H1 (cell line): ENCODE data around the gene MRM1. TPM values are rescaled to one million over a fixed set of nuclear protein-coding genes. Genes with fewer than 3 reads are reported as not detected.

Experiments
- CTCF ChIA-PET: fragments of 300-600 bp; sonication (Branson Sonifier 250); formaldehyde crosslinking; loops from one replicate; lab custom pipeline; 2021; ENCODE audit not compliant: partially characterized antibody; lab: Charles Lee
- POLR2A ChIA-PET: fragments of 300-600 bp; sonication (Branson Sonifier 250); formaldehyde crosslinking; loops from one replicate; lab custom pipeline; 2021; ENCODE audit warnings: inconsistent platforms; ENCODE audit not compliant: partially characterized antibody; lab: Charles Lee
- DNase-seq, 2 experiments: peaks; one replicate each; pipeline versions ENCODE4 v3.0.0 to v3.0.0-alpha.2; 2010 to 2022; ENCODE audit warnings: low spot score in 2 of 2, low read depth in 1 of 2, mixed read lengths in 1 of 2
- FAIRE-seq: peaks from 2 replicates; lab custom pipeline; 2011; peaks lifted over from hg19 to GRCh38; lab: Jason Lieb, UNC
- H2AFZ ChIP-seq: 2 replicates; pipeline ENCODE4 v1.8.1; 2012; ENCODE audit warnings: low read length, inconsistent platforms
- H2AK5ac ChIP-seq: 2 replicates; pipeline ENCODE4 v1.6.1; 2013; ENCODE audit warnings: low read depth, low read length
- H2BK120ac ChIP-seq: replicated peaks from 2 replicates; pipeline ENCODE3; 2013; ENCODE audit warnings: low read depth, low read length, inconsistent platforms
- H2BK12ac ChIP-seq: 2 replicates; pipeline ENCODE4 v1.6.1; 2013; ENCODE audit warnings: low read depth, low read length
- H2BK15ac ChIP-seq: 2 replicates; pipeline ENCODE4 v1.6.1; 2013; ENCODE audit warnings: low read length
- H2BK20ac ChIP-seq: 2 replicates; pipeline ENCODE4 v1.6.1; 2013; ENCODE audit warnings: low read length
- H2BK5ac ChIP-seq: 2 replicates; pipeline ENCODE4 v1.6.1; 2013; ENCODE audit warnings: low read depth, low read length
- H3K14ac ChIP-seq: 2 replicates; pipeline ENCODE4 v1.6.1; 2013; ENCODE audit warnings: inconsistent platforms; ENCODE audit not compliant: insufficient read length
- H3K18ac ChIP-seq: 2 replicates; pipeline ENCODE4 v1.6.1; 2013; ENCODE audit warnings: low read length; ENCODE audit errors: extremely low read depth
- H3K23ac ChIP-seq: 2 replicates; pipeline ENCODE4 v1.6.1; 2013; ENCODE audit warnings: inconsistent platforms; ENCODE audit not compliant: insufficient read length
- H3K23me2 ChIP-seq: 2 replicates; pipeline ENCODE4 v1.6.1; 2013; ENCODE audit warnings: low read depth, low read length
- H3K27ac ChIP-seq: 2 replicates; pipeline ENCODE4 v1.6.1; 2011; ENCODE audit warnings: low read depth, low read length, inconsistent platforms
- H3K27me3 ChIP-seq, 4 experiments: replicated peaks in 1 of 4; 1 replicate in 1 of 4; 2 replicates in 3 of 4; pipeline versions ENCODE4 v1.6.1 to v1.8.1; 2011 to 2013; ENCODE audit warnings: low read length in 3 of 4, mild to moderate bottlenecking in 3 of 4, inconsistent platforms in 2 of 4, mixed read lengths in 2 of 4, moderate library complexity in 1 of 4; ENCODE audit not compliant: control insufficient read depth in 3 of 4, insufficient read depth in 3 of 4; ENCODE audit errors: extremely low read depth in 1 of 4
- H3K36me3 ChIP-seq, 4 experiments: 2 replicates each; pipeline versions ENCODE4 v1.6.1 to v1.8.1; 2011 to 2013; ENCODE audit warnings: mild to moderate bottlenecking in 4 of 4, low read length in 3 of 4, moderate library complexity in 2 of 4, control low read depth in 1 of 4, inconsistent platforms in 1 of 4; ENCODE audit not compliant: insufficient read depth in 4 of 4, control insufficient read depth in 2 of 4
- H3K4ac ChIP-seq: replicated peaks from 2 replicates; pipeline ENCODE3; 2013; ENCODE audit warnings: low read length, low read depth, mixed read lengths, inconsistent platforms; ENCODE audit not compliant: insufficient read length
- H3K4me1 ChIP-seq, 4 experiments: replicated peaks in 1 of 4; 1 replicate in 1 of 4; 2 replicates in 3 of 4; pipeline versions ENCODE4 v1.6.1 to v1.8.1; 2011 to 2013; ENCODE audit warnings: low read length in 3 of 4, inconsistent platforms in 2 of 4, mixed read lengths in 1 of 4; ENCODE audit not compliant: insufficient read depth in 4 of 4, control insufficient read depth in 3 of 4
- H3K4me2 ChIP-seq, 2 experiments: 2 replicates each; pipeline versions ENCODE4 v1.6.1 to v1.8.1; 2011 to 2013; ENCODE audit warnings: low read depth in 2 of 2, low read length in 2 of 2, control low read depth in 1 of 2, inconsistent platforms in 1 of 2, mild to moderate bottlenecking in 1 of 2; ENCODE audit not compliant: insufficient read depth in 1 of 2
- H3K4me3 ChIP-seq, 4 experiments: fragments of 200-600, 300-600 bp in 1 of 4; sonication (generic), shearing (Covaris generic), sonication (Bioruptor Twin) in 1 of 4; 2 replicates each; pipeline versions ENCODE4 v1.5.1 to v1.8.1; 2011 to 2016; ENCODE audit warnings: low read length in 4 of 4, low read depth in 3 of 4, control low read depth in 2 of 4, inconsistent platforms in 2 of 4, mild to moderate bottlenecking in 2 of 4, mixed read lengths in 1 of 4, moderate library complexity in 1 of 4; ENCODE audit not compliant: insufficient read depth in 2 of 4; ENCODE audit errors: extremely low read depth in 1 of 4
- H3K56ac ChIP-seq: replicated peaks from 2 replicates; pipeline ENCODE3; 2013; ENCODE audit warnings: low read depth, mild to moderate bottlenecking, mixed read lengths, low read length, inconsistent platforms; ENCODE audit not compliant: insufficient read length
- H3K79me1 ChIP-seq: 2 replicates; pipeline ENCODE4 v1.6.1; 2013; ENCODE audit warnings: low read depth, low read length, control low read depth
- H3K79me2 ChIP-seq, 2 experiments: 2 replicates each; pipeline versions ENCODE4 v1.6.1 to v1.8.1; 2012 to 2013; ENCODE audit warnings: low read length in 2 of 2, mild to moderate bottlenecking in 2 of 2, inconsistent platforms in 1 of 2; ENCODE audit not compliant: insufficient read depth in 2 of 2, control insufficient read depth in 1 of 2
- H3K9ac ChIP-seq, 4 experiments: replicated peaks in 1 of 4; 1 replicate in 1 of 4; 2 replicates in 3 of 4; pipeline versions ENCODE4 v1.6.1 to v1.8.1; 2011 to 2013; ENCODE audit warnings: low read depth in 3 of 4, low read length in 3 of 4, control low read depth in 2 of 4, mild to moderate bottlenecking in 2 of 4, moderate library complexity in 2 of 4, inconsistent platforms in 1 of 4; ENCODE audit errors: extremely low read depth in 1 of 4
- H3K9me3 ChIP-seq, 2 experiments: 2 replicates each; pipeline versions ENCODE4 v1.6.1 to v1.8.1; 2012 to 2013; ENCODE audit warnings: mild to moderate bottlenecking in 2 of 2, moderate library complexity in 2 of 2, control low read depth in 1 of 2, inconsistent platforms in 1 of 2, low read depth in 1 of 2, low read length in 1 of 2, mixed read lengths in 1 of 2; ENCODE audit not compliant: insufficient read depth in 2 of 2
- H4K20me1 ChIP-seq, 2 experiments: replicated peaks in 1 of 2; 2 replicates each; pipeline versions ENCODE3 to v1.8.1; 2011 to 2013; ENCODE audit warnings: inconsistent platforms in 2 of 2, low read length in 2 of 2, mild to moderate bottlenecking in 1 of 2; ENCODE audit not compliant: insufficient read depth in 2 of 2, control insufficient read depth in 1 of 2
- H4K5ac ChIP-seq: 2 replicates; pipeline ENCODE4 v1.6.1; 2013; ENCODE audit warnings: low read length, low read depth, mixed read lengths, inconsistent platforms; ENCODE audit not compliant: insufficient read length
- H4K8ac ChIP-seq: 2 replicates; pipeline ENCODE4 v1.8.0; 2013; ENCODE audit warnings: mild to moderate bottlenecking, moderate library complexity, low read length, inconsistent platforms; ENCODE audit not compliant: insufficient read depth; ENCODE audit errors: extremely low read depth
- H4K91ac ChIP-seq: replicated peaks from 2 replicates; pipeline ENCODE3; 2013; ENCODE audit warnings: low read length, mixed read lengths, inconsistent platforms; ENCODE audit not compliant: insufficient read length
- BCL11A ChIP-seq, 2 experiments: IDR thresholded peaks; one replicate each; pipeline ENCODE4 v1.6.1; 2011; ENCODE audit warnings: low read depth in 2 of 2, low read length in 2 of 2, mild to moderate bottlenecking in 2 of 2
- CBX5 ChIP-seq: fragments of 300-800, 300-1000 bp; sonication (generic); IDR thresholded peaks from 2 replicates; pipeline ENCODE4 v1.7.1; 2016; ENCODE audit warnings: antibody characterized with exemption, low read length, low read depth
- CBX8 ChIP-seq: fragments of 300-800, 300-1000 bp; sonication (generic); IDR thresholded peaks from 2 replicates; pipeline ENCODE4 v1.7.1; 2016; ENCODE audit warnings: low read depth, low read length, borderline replicate concordance
- CTBP2 ChIP-seq: IDR thresholded peaks from 2 replicates; pipeline ENCODE4 v1.7.0; 2011; ENCODE audit warnings: borderline replicate concordance, mild to moderate bottlenecking, moderate library complexity, mixed read lengths, low read length; ENCODE audit not compliant: insufficient read depth, insufficient read length
- JUND ChIP-seq: IDR thresholded peaks from 2 replicates; pipeline ENCODE4 v1.6.1; 2011; ENCODE audit warnings: mild to moderate bottlenecking, improper control_type of control experiment, low read length
- KDM5A ChIP-seq: fragments of 200-600 bp; IDR thresholded peaks from 2 replicates; pipeline ENCODE4 v1.7.1; 2012; ENCODE audit warnings: mild to moderate bottlenecking, low read length, inconsistent platforms, mixed read lengths
- NRF1 ChIP-seq: IDR thresholded peaks from 2 replicates; pipeline ENCODE4 v1.6.1; 2011; ENCODE audit warnings: mild to moderate bottlenecking, low read depth, low read length, improper control_type of control experiment
- POLR2AphosphoS5 ChIP-seq: IDR thresholded peaks from 2 replicates; pipeline ENCODE4 v1.6.1; 2011; ENCODE audit warnings: low read depth, low read length
- RFX5 ChIP-seq: IDR thresholded peaks from 2 replicates; pipeline ENCODE4 v1.6.1; 2011; ENCODE audit warnings: low read depth, low read length, improper control_type of control experiment, borderline replicate concordance
- SIRT6 ChIP-seq: IDR thresholded peaks from one replicate; pipeline ENCODE4 v1.7.1; 2012; ENCODE audit warnings: low read length, inconsistent platforms
- SP1 ChIP-seq: IDR thresholded peaks from 2 replicates; pipeline ENCODE4 v1.6.1; 2011; ENCODE audit warnings: low read depth, low read length
- TEAD4 ChIP-seq: IDR thresholded peaks from 2 replicates; pipeline ENCODE4 v1.6.1; 2012; ENCODE audit warnings: low read depth, low read length, inconsistent platforms, mixed read lengths
- ZNF274 ChIP-seq: IDR thresholded peaks from 2 replicates; pipeline ENCODE4 v1.7.0; 2012; ENCODE audit warnings: low read length, borderline replicate concordance; ENCODE audit errors: extremely low read depth
- WGBS, 2 experiments: shearing (Covaris generic) in 1 of 2; methylation state at CpG; one replicate each; pipeline versions ENCODE4 v1.1.6 to v1.1.7; 2013 to 2015; ENCODE audit warnings: low lambda C conversion rate in 2 of 2, mixed read lengths in 2 of 2, inconsistent platforms in 1 of 2, low coverage in 1 of 2, missing lambda C conversion rate in 1 of 2; ENCODE audit not compliant: insufficient replicate concordance in 2 of 2, insufficient coverage in 1 of 2, insufficient read length in 1 of 2; ENCODE audit errors: extremely low coverage in 1 of 2, missing lambda C conversion rate in 1 of 2; 5-methylcytosine and 5-hydroxymethylcytosine counted together
- polyA plus RNA-seq, 7 experiments: library from polyadenylated mRNA; depleted of rRNA in 3 of 7; stranded (reverse) in 5 of 7; unstranded in 2 of 7; fragments of >200 nt in 5 of 7; fragments of 200-250 nt in 2 of 7; gene quantifications; 1 replicate in 5 of 7; 2 replicates in 1 of 7; 4 replicates in 1 of 7; pipeline versions ENCODE4 v1.2.1 to v1.2.3, GENCODE V29; 2011 to 2013; ENCODE audit warnings: missing spikeins in 2 of 7, mixed read lengths in 2 of 7
- total RNA-seq: library from RNA; stranded (reverse); fragmentation: NEBNext Ultra II Directional; extraction: Animal tissue kit (Norgen Biotek cat#: 25700); gene quantifications from 2 replicates; pipeline ENCODE4 v1.2.1, GENCODE V29; 2021
- TF ChIP-seq, protein P1 (sequence below): IDR thresholded peaks from 2 replicates; pipeline ENCODE4 v1.6.1; 2012; ENCODE audit warnings: inconsistent platforms

The MRM1 gene
- total and polyA plus RNA-seq, 2 of the 8 experiments (the other 6 are each of a cell fraction or from before 2014, with no cell fraction given): 9.9 to 11.2 TPM

DNA sequence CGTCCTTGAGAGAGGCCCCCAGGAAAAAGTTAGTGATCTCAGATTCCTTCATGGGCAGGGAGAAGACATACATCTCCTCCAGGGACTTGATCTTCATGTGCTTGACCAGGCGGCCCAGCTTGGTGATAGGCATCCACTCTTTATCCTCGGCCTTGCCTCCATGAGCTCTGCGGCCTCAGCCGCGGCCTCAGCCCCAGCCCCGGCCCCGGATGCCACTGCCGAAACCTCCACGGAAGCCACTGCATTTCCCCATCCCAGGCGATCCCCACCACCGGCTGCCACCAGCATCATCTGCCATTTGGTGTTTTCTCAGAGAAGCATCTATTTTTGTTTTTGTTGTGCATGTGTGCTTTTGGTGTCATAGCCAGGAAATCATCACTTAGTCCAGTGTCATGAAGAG lies 26.4 kb upstream of the MRM1 start:
- peaks cover 0 to 2% of the 10 kb centered on the region in 2 experiments for H4K20me1 ChIP-seq
- H3K18ac ChIP-seq: no peak overlapping the region
- peaks cover 0 to 1% of the 10 kb centered on the region in 2 experiments; a peak in 1 of 4 replicates for H3K79me2 ChIP-seq

More for the DNA sequence above, 26.4 kb upstream of the MRM1 start:
- Histone ChIP-seq H3K9ac (no peak overlapping the region), H2AFZ (no peak overlapping the region), H3K79me1 (peaks cover 2% of the 10 kb centered on the region), H2BK120ac (no peak overlapping the region), H2BK12ac (no peak overlapping the region), H3K56ac (no peak overlapping the region), H3K23me2 (no peaks in the 10 kb centered on the region), H3K4me3 (no peak overlapping the region), H3K4me1 (no peaks in the 10 kb centered on the region), H4K91ac (no peak overlapping the region), H2BK20ac (no peak overlapping the region), H3K9me3 (no peaks in the 10 kb centered on the region), H4K8ac (no peak overlapping the region), H4K5ac (no peak overlapping the region), H3K36me3 (peaks cover 0 to 26% (median 18%) of the 10 kb centered on the region in 4 experiments; a peak in 6 of 8 replicates), H2BK15ac (no peak overlapping the region), H3K4me2 (no peak overlapping the region), H3K27me3 (no peaks in the 10 kb centered on the region)
- FAIRE-seq (no peak), DNase-seq (no peak)
- CTCF ChIA-PET: no interaction called here
- POLR2A ChIA-PET: interaction anchor here (0.8 kb wide), 1 partner anchor 48 kb away, joined by 3 read pairs; no protein-coding TSS in a partner anchor
- no peak for TF ChIP-seq JUND
- TF ChIP-seq, protein P1, sequence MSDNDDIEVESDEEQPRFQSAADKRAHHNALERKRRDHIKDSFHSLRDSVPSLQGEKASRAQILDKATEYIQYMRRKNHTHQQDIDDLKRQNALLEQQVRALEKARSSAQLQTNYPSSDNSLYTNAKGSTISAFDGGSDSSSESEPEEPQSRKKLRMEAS: no peak
- no peak for TF ChIP-seq POLR2AphosphoS5
- no peak for TF ChIP-seq CBX8
- no peak for TF ChIP-seq KDM5A
- no peak for TF ChIP-seq CBX5
- TF ChIP-seq RFX5: no peak
- no peak for TF ChIP-seq SP1
- no peak for TF ChIP-seq BCL11A (IDR thresholded peaks at IDR 0.05; ENCODE audit: low read depth in 2 of 2, low read length in 2 of 2)
- no peak for TF ChIP-seq ZNF274
- no peak for TF ChIP-seq TEAD4
- TF ChIP-seq CTBP2: no peak
- TF ChIP-seq NRF1: no peak
- TF ChIP-seq SIRT6: no peak
- TF ChIP-seq, all 59 proteins: peak for 0
- 93% methylated on average over 12 of the region's 12 CpGs; no CpG with 5 or more reads in 1 of the 2 experiments for WGBS, 2 experiments
- no peak overlapping the region for H3K23ac ChIP-seq
- no peak overlapping the region for H2AK5ac ChIP-seq
- no peak overlapping the region for H3K4ac ChIP-seq
- no peak overlapping the region for H3K27ac ChIP-seq
- H3K14ac ChIP-seq: no peak overlapping the region
- no peak overlapping the region for H2BK5ac ChIP-seq
